Measurements from ENCODE around the gene MYH7B.

Gene MYH7B

GRCh38 chr20:34994509-34995131 is 39.0 kb downstream of the MYH7B start:
- DNase-seq = no peak

GRCh38 chr20:34995192-34995591 is 39.5 kb downstream of the MYH7B start:
- no peak for DNase-seq

GRCh38 chr20:34995696-34996095 is 40.0 kb downstream of the MYH7B start:
- no peak for DNase-seq

GRCh38 chr20:34996243-34997028 is 40.8 kb downstream of the MYH7B start:
- DNase-seq = no peak

- DNase-seq = no peak
Measured at GRCh38 chr20:34997131-34997561, 41.5 kb downstream of the MYH7B start.

GRCh38 chr20:34997774-34998173 is 42.1 kb downstream of the MYH7B start:
- DNase-seq = no peak

- DNase-seq = no peak
Measured at GRCh38 chr20:34998331-34998950, 42.8 kb downstream of the MYH7B start.

GRCh38 chr20:34999021-34999451 is 43.4 kb downstream of the MYH7B start:
- DNase-seq = no peak

GRCh38 chr20:34999782-35000181 is 44.1 kb downstream of the MYH7B start:
- DNase-seq = no peak

- DNase-seq = no peak
Measured at GRCh38 chr20:35000311-35000921, 44.7 kb downstream of the MYH7B start.

GRCh38 chr20:35000922-35001595 is 45.4 kb downstream of the MYH7B start:
- no peak for DNase-seq

- no peak for DNase-seq
Measured at GRCh38 chr20:35001596-35002362, 46.1 kb downstream of the MYH7B start.

- no peak for DNase-seq
Measured at GRCh38 chr20:35002426-35003210, 47.0 kb downstream of the MYH7B start.

- no peak for DNase-seq
Measured at GRCh38 chr20:35003211-35004031, 47.8 kb downstream of the MYH7B start.

GRCh38 chr20:35004051-35004725 is 48.5 kb downstream of the MYH7B start:
- DNase-seq = no peak

- no peak for DNase-seq
Measured at GRCh38 chr20:35004749-35005462, 49.2 kb downstream of the MYH7B start.
